ENCODE measurements around the gene MESD.
A peak's percentile ranks its signal among the peaks of the same experiment; 100 is the strongest.

The MESD gene

GRCh38 chr15:80989518-80990478, at the start of gene MESD:
Gene MESD, minus strand, starts transcription at chr15:80989819. Its CDS starts 28 bp downstream, at chr15:80989791.
- DNase-seq = peak; percentile 98

GRCh38 chr15:81038975-81039607, 49.5 kb upstream of the MESD start:
- DNase-seq = no peak

GRCh38 chr15:81037952-81038743, 48.5 kb upstream of the MESD start:
- no peak for DNase-seq

- no peak for DNase-seq
These were observed 43.9 kb upstream of the MESD start for GRCh38 chr15:81033508-81033907.

DNA sequence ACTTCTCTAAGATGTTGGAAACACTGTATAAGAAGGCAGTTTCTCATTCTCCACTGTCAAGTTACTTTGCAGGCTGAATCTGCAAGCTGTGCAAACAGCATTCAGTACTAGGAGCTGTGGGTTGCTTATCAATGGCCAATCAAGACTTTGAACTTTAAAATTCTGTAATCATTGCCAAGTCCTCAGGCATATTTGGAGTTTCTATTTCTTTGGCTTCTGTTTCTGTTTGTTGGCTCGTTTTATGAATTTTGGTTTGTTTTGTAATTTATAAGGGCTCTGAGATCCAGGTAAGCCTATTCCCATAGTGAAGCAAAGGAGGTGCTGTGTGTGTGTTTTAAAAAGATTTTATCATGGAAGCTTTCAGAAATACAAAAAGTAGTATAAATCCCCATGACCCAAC, 43.2 kb upstream of the MESD start:
- DNase-seq = no peak

- no peak for DNase-seq
These were observed 42.7 kb upstream of the MESD start for GRCh38 chr15:81032355-81032754.

- DNase-seq = no peak
These were observed 41.6 kb upstream of the MESD start for GRCh38 chr15:81031203-81031602.

DNA sequence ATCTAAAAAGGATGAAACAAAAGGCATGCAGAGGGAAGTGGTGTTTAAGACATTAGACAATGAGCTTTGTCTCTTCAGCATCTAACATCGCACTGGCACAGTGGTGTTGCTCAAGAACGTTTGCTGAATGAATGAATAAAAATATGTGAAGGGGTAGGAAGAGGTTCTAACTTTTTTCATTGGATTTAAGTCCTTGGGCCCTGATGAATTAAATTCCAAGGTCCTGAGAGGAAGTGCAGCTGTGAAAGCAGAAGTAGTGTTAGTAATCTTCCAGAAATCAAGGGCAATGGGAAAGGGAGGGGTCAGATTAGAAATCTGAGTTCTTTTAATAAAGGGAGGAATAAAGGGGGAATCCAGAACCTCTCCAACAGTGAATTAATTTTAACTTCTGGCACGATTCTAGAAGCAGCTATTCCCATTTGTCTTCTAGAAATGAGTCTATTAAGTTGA, 40.7 kb upstream of the MESD start:
- no peak for DNase-seq

- DNase-seq = no peak
These were observed 40.0 kb upstream of the MESD start for GRCh38 chr15:81029414-81030300.

- DNase-seq = no peak
These were observed 37.4 kb upstream of the MESD start for GRCh38 chr15:81026836-81027599.

DNA sequence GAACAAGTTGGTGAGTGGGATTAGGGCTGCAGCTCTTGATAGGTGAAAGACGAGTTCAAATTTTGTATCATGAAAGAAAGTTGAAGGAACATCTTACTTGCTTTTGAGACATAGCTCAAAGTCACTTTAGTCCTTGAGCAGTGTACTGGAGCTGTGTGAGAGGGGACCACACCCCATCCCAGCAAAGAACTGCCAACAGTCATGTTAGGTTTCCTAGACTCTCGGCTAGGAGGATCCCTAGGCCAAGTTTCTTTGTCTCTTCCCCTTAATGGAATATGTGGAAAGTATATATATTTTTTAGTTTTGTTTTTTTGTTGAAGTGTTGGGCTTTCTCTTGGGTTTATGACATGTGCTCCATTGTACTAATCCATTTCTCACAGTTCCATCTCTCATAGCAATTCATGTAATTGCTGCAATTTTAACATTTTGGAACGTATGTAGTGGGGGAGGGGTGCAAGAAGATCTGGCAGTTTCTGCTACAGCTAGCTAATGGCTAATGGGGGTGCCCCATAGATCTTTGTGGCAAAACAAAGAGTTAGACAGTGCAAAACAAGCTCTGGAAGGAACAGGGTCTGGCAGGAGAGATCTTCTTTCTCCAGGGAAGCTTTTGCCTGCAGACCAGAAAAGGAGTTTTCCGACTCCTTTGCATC, 36.2 kb upstream of the MESD start:
- DNase-seq = no peak

DNA sequence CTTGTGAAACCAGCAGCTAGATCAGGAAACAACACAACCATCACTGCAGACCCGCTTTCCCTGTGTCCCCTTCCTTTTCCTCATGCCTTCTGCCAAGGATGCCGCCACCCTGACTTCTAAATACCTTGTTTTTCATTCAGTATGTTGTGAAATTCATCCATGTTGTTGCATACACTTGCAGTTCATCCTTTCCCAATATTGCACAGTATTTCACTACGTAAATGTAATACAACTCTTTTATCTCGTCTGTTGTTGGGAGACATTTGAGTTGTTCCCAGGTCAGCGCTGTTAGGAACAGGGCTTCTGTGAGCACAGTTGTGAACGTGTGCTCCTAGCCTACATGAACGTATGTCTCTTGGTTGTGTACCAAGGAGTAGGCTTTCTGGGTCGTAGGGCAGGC, 35.3 kb upstream of the MESD start:
- DNase-seq = no peak

DNA sequence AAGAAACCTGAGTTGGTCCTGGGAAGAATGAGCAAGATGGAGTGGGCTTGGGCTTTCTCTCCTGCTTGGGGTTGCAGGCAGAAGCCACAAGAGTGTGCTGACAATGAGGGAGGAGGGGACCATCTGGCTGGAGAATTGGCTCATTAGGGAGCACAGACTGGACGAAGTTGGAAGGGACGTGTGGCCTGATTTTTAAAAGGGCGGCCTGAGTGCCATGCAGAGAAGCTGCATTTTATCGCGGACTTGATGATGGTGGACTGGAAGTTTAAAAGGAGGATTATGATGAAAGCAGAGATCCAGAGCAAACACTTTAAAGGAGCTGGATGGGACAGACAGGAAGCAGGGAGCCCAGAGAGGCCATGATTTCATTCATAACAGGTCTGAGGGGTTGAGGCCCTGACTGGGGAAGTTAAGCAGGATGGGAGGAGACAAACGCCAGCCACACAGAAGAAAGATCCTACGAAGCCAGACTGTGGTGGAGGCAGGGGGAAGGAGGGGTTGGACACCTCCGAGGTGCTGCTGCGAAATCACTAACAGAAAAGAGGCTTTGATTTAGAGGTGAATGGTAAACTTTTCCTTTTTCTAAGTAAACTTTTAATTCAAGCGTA, 34.8 kb upstream of the MESD start:
- no peak for DNase-seq

DNA sequence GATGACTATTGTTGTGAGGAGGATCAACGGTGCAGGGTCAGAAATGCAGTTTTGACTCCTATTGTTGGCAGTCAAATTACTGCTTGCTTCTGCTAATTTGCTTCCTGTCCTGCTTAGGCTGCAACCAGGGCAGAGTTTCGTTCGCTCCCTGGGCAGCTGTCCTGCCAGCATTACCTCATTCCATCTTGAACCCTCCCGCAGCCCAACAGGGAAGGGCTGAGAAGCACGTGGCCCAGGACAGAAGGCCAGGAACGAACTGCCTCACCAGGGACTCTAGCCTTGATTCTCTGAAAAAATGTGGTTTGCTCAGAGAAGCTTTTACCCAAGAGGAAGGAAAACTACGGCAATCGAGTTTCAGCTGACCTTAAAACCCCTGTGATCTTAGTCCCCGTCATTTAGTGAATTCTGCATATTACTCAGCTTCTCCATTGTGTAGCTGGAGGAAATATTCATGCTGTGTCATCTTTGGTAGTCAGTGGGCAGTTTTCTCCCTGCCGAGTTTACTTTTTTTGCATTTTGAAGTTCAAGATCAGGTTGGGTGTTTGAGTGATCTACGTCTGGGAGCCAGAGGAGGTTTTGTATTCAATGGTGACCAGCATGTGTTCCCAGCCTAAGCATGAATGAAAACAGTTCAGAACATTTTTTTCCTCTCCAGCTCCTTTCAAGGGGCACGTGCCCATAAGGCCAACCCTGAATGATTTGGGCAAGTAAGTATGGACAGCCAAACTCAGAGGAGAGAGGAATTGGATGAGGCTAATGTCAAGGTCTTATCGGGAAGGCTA, 34.1 kb upstream of the MESD start:
- DNase-seq = peak; percentile 35

GRCh38 chr15:81021321-81021720, 31.7 kb upstream of the MESD start:
- no peak for DNase-seq

DNA sequence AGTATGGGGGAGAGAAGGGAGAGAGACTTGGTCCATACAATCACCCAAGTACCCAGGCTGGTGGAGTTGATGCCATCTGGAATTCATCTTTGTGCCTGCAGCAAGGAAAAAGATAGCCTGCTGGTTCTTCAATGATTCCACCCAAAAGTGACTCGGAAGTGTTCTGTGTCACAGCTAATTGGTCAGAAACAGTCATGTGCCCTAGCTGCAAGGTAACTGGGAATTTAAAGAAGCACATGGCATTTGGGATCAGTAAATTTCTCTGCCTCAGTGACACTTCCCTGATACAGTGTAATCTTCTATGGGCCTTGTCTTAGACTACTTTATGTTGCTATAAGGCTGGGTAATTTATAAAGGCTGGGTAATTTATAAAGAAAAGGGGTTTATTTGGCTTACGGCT, 28.6 kb upstream of the MESD start:
- DNase-seq = no peak

DNA sequence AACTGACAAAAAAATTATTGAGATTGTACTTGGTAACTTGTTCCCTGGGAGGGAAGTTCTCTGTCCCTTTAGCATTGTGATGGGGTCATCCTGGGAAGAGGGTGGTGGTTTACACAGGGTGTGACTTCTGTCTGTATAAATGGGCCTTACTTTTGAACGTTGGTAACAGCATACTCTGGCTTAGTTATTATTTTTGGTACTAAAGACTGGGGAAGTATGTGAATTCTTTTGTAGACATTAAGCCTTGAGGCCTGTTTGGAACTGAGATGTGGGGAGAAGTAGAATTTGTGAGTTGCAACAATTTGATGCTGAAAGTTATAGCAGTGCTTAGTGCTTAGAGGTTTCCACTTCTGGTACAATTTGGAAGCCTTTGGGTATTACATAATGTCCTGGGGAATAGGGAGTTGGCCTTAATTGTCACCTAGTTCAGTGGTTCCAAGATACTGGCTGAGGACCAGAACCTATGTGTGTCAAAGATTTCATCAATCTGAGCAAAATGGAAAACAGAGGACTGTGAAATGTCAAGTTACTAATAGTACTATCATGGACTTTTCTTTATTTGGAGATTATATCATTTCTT, 27.0 kb upstream of the MESD start:
- DNase-seq = no peak

- no peak for DNase-seq
These were observed 26.2 kb upstream of the MESD start for GRCh38 chr15:81015621-81016488.

Measured in stimulated activated CD4-positive, alpha-beta T cell treated with anti-CD3 and anti-CD28 coated beads, Interleukin-4, amount 100 ng/mL, for 24 hours (primary cell).